CD1c-positive myeloid dendritic cell (primary cell): ENCODE data around the gene ENOX2.
"Not testable (repeated sequence)": the region's sequence is repeated elsewhere in the genome, so short reads cannot be mapped to it uniquely, and the experiment has no call there.

Source experiments
- DNase-seq: peaks from one replicate; pipeline ENCODE4 v3.0.0-alpha.2; 2016; ENCODE audit errors: extremely low spot score

The ENOX2 gene

DNA sequence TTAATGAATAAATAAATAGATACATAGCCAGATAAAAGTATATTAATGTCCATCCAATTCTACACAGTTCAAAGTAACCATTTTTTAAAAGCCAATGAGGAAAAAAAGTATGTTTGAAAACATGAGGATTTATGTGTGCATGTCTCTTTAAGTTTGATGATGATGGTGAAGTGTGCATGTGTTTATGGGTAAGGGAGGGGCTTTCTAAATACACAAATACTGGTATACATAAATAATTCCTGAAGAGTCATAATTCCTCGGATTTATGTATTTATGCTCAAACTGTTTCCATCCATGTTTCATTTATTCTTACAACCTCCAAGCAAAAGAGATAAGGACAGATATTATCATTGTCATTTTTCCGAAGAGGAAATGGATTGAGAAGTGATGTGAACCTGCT is 75.4 kb downstream of the ENOX2 start:
- no peak for DNase-seq

- DNase-seq = no peak
These were observed 76.8 kb downstream of the ENOX2 start for GRCh38 chrX:130826249-130826648.

GRCh38 chrX:130825525-130825924 is 77.5 kb downstream of the ENOX2 start:
- no peak for DNase-seq

DNA sequence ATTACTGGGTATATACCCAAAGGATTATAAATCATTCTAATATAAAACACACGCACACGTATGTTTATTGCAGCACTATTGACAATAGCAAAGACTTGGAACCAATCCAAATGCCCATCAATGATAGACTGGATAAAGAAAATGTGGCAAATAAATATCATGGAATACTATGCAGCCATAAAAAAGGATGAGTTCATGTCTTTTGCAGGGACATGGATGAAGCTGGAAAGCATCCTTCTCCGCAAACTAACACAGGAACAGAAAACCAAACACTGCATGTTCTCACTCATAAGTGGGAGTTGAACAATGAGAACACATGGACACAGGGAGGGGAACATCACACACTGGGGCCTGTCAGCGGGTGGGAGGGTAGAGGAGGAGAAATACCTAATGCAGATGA is 83.6 kb downstream of the ENOX2 start:
- not testable (repeated sequence) for DNase-seq

GRCh38 chrX:130813932-130814331 is 89.1 kb downstream of the ENOX2 start:
- not testable (repeated sequence) for DNase-seq

DNA sequence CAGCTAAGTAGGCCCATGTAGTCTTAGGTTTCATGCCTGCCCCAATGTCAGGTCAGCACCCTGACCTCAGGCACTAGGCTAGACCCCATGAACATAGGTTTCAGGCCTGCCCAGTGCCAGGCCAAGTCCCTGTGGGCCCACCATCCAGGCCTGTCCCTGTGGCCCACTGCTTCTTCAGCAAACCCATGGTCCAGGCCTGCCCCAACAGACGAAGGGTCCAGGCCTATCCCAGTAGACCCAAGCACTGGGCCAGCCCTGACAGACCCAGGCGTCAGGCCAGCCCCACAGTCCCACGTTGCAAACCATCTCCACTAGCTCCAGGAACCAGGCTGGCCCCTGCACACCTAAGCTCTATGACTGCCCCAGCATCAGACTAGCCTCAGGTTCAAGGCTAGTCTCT is 92.4 kb downstream of the ENOX2 start:
- no peak for DNase-seq

DNA sequence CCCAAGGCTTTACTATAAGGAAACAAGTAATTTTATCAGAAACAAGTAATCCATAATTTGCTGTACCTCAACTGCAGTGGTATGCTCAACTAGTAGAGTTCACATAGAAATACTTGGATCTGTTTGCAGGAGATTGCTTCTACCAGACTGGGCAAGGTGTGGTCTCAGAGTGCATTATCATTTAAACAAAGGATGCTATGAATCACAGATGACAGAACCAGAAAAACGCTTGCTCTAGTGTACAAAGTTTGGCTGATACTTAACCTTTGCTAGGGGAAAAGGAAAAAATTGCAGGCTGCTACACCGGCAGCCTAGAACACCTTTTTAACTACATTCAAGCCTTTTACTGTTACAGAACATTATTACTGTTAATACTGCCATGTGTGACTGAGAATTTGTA is 97.1 kb downstream of the ENOX2 start:
- no peak for DNase-seq

GRCh38 chrX:130803537-130803936 is 99.5 kb downstream of the ENOX2 start:
- no peak for DNase-seq

DNA sequence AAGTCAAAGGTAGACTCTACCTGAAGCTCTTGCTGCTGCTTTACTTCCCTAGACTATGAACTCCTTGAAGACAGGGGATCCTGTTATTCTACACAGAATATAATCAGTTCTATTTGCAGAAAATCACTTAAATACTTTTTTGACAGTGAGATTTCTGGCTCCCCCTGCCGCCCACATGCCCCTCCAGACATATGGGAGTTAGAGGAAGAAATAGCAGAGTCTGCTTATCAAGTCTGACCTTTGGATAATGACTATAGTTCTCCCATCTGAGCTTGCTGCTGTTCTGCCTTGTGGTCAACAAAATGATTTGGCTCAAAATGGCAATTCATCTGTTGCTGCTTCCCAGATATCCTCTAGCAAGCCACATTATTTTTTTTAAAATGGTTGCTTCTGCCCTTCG is 101.1 kb downstream of the ENOX2 start:
- no peak for DNase-seq

GRCh38 chrX:130799393-130799792 is 103.6 kb downstream of the ENOX2 start:
- DNase-seq = no peak

- DNase-seq = no peak
These were observed 109.0 kb downstream of the ENOX2 start for GRCh38 chrX:130793975-130794374.

- DNase-seq = not testable (repeated sequence)
These were observed 111.1 kb downstream of the ENOX2 start for GRCh38 chrX:130791870-130792269.

DNA sequence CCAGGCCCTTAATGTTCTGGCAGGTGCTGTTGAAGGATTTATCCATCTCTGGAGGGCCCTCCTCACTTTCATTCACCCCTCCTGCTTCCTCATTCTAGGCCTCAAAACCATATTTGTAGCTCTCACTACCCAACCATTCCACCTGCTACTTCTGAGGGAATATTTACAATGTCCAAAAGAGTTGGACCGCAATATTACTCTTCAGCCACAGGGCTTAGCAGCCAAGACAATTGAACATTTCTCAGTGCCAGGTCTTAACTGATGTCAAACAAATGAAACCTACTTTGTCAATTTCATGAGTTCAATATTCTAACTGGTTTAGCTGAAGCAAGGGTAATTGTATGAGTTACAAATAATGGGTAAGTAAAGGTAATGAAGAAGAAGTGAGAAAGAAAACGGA is 113.2 kb downstream of the ENOX2 start:
- DNase-seq = no peak

DNA sequence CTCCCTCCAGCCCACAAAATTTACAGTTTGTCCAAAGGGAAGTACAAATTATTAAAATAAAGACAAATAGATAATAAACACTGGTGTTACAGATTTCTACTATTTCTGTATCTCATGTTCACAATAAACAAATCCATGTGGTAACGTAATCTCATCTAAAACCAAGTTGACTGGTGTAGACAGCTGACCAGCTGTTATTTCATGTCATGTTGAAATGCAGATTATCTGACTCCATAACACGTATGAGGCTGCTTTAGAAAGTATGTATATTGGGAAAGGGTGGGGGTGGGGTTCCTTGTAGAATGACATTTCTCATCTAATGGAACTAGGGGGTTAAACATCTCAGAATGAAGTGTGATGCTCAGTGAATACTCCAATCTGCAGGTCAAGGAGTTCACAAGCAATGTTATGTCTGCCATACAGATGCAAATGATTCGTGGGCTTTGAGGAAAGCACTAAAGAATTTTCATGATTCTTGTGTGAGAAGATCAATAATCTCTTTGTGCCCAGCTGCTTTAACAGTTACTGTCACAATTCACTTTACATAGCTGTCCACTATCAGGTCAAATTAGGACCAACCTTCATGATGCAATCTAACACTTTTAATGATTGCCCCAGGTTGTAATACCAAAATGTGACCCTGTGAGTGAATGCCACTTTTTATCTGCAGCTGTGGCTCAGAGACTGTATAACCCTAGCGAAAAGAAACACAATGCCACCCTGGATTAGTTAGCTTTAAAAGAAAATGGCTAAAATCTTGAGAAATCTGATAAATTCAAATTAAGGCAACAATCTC is 114.0 kb downstream of the ENOX2 start:
- DNase-seq = no peak

DNA sequence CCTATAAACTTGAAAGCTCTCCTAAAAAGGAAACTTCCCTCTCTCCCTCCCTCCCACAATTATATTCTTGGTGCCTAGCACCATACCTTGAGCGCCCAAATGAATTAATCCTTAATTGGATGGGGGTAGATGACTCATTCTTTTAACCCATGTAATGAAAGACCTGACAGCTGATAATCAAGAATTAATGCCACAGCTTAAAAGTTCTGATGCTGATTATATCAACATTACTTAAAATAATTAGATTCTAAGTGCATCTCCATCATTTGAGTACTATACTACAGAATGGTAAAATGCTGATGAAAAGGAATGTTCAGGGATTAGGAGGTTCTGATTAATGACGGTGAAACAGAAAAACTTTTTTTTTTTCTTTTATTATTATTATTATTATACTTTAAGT is 117.0 kb downstream of the ENOX2 start:
- DNase-seq = no peak

DNA sequence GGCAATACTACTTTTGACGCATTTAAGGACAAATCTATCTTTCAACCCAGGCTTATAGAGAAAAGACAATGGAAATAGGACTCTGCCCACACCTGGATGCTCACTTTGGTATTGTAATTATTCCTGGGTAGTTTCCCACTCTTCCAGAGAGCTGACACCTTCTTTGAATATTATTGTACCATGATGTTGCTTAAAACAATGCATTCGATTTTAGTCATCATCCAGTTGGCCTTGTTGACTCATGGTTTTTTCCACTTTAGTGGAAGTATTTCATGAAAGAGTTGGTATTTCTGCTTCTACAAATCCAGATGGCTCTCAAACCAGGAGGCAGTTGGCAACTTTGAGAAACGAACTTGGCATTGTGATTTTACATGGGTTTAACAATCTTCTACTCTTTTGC is 124.2 kb downstream of the ENOX2 start:
- DNase-seq = no peak

GRCh38 chrX:130775849-130776248 is 127.2 kb downstream of the ENOX2 start:
- DNase-seq = no peak

DNA sequence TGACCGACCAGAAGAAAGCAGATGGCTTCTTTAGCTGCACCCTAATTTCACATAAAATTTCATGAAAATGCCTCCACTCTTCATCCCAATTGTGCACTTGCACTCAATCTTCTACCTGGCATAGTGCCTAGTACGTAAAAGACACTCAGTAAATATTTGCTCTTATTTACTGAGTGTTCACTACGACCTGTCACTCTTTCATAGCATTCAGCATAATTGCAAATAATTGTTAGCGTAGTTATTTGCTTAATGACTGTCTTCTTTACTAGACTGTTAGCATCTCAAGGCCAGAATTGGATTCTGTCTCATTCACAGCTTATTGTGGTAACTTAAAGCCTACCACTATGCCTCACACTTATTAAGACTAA is 130.2 kb downstream of the ENOX2 start:
- DNase-seq = no peak

GRCh38 chrX:130772105-130772775 is 130.8 kb downstream of the ENOX2 start:
- no peak for DNase-seq

- DNase-seq = no peak
These were observed 131.4 kb downstream of the ENOX2 start for GRCh38 chrX:130771648-130772047.

DNA sequence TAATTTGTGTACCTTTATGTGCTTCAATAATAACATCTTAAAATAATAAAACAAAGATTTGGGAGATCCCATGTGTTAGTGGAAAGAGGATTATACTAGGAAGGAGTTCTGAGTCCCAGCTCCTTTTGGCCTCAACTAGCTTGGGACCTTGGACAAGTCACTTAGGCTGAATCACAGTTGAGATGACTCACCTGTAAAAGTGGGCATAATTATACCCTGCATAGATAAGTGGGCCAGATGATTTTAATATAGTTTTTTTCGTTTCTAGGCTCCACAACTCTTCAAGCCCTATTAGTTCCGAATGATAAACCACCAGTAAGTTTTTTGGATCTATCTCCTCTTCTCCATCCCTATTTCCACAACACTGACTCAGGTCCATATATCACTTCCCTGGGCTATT is 131.8 kb downstream of the ENOX2 start:
- no peak for DNase-seq

GRCh38 chrX:130770615-130771014 is 132.4 kb downstream of the ENOX2 start:
- no peak for DNase-seq

- DNase-seq = no peak
These were observed 133.2 kb downstream of the ENOX2 start for GRCh38 chrX:130769835-130770234.

GRCh38 chrX:130758072-130758471 is 144.9 kb downstream of the ENOX2 start:
- no peak for DNase-seq
